Epidermal melanocyte (primary cell): ENCODE measurements around the gene PTBP2.
A peak's percentile ranks its signal among the peaks of the same experiment; 100 is the strongest.

Experiments
- DNase-seq: peaks from one replicate; pipeline ENCODE4 v3.0.0; 2011; ENCODE audit warnings: low spot score; ENCODE audit not compliant: insufficient read length

The PTBP2 gene, protein sequence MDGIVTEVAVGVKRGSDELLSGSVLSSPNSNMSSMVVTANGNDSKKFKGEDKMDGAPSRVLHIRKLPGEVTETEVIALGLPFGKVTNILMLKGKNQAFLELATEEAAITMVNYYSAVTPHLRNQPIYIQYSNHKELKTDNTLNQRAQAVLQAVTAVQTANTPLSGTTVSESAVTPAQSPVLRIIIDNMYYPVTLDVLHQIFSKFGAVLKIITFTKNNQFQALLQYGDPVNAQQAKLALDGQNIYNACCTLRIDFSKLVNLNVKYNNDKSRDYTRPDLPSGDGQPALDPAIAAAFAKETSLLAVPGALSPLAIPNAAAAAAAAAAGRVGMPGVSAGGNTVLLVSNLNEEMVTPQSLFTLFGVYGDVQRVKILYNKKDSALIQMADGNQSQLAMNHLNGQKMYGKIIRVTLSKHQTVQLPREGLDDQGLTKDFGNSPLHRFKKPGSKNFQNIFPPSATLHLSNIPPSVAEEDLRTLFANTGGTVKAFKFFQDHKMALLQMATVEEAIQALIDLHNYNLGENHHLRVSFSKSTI

DNA sequence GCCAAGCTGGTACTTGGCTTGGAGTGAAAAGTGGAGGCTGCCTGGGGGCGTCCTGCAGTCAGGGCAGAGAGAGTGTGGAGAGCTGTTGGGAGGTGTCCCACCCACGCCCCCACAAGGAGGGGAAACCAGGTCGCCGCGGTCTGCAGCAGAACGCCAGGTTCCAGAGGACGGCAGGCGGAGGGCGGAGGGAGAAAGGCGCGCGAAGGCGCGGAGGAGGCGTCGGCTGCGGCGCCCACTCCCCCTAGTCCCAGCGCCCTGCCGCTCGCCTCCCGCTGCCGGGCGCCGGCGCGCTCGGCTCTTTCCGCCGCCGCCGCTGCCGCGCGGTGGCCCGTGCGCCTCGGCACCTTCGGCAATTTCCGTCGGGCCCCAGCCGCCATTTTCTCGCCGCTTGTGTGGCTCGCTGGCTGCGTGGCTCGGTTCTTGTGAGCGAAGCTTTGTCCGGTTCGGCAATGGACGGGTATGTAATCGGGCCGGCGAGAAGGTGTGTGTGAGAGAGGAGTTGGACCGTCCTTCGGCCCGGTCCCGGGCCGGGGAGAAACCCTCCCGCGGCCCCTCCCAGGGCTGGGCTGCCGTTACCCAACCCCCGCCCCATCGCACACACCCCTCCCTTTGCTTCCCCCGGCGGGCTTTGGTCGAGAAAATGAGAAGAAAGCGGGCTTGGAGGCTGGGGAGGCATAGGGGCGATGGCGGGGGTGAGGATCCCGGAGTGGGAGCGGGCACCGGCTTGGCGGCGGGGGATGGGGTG lies at the start of gene PTBP2:
Gene PTBP2, plus strand, starts transcription at position 369 of the 745 bp plus-strand sequence. Its CDS starts 81 bp downstream, at position 450.
- DNase-seq = peak; percentile 68

DNA sequence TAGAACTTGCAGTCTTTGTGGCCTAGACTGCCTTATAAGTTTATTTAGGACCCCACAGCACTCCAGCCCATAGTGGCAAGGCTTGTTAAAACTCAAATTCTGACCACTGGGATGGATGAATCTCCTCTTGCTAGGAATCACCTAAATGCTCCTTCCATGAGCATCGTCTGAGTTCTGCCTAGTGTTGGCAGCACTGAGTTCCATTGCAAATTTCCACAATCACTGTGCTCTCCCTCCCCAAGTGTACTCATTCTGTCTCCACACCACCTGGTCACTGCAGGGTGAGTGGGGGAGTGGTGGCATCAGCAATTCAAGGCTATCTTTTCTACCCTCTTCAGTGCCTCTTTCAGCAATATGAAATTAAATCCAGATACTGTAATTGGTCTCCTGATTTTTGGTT lies 46.7 kb upstream of the PTBP2 start:
- DNase-seq = no peak

GRCh38 chr1:96682056-96682455 lies 39.5 kb upstream of the PTBP2 start:
- no peak for DNase-seq

DNA sequence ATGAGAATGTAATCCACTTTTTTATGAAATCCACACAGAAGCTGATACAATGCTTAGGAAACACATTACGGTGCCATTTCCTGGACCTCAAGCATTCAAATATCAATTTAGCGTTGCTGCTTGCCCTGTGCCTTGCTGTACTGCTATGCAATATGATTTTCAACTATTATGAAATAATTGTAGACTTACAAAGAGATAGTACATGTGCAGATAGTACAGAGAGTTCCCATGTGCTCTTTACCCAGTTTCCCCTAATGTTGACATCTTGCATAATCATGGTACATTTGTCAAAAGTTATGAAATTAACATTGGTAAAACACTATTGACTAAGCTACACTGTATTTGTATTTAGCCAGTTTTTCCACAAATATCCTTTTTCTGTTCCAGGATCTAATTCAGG lies 37.7 kb upstream of the PTBP2 start:
- DNase-seq = no peak

- no peak for DNase-seq
Observed at GRCh38 chr1:96684744-96685143, 36.8 kb upstream of the PTBP2 start.

- no peak for DNase-seq
Observed at GRCh38 chr1:96688767-96689166, 32.8 kb upstream of the PTBP2 start.

DNA sequence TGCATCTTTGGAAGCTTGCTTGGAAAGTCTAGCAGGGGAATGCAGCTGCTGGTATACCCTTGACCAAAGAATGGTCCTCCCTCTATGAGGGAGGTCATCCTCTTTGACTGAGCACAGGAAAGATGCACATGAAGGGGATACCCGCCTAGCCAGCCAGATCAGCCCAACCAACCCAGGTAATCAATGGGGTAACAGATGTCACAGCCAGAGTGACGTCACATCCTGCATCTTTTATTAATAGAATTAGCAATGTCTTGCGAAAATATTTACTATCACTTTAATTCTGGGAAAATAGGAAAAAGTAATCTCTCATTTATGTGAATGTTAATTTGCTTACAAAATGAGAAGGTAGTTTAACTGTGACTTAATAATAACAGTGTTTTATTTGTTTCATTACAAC lies 25.6 kb upstream of the PTBP2 start:
- no peak for DNase-seq

- no peak for DNase-seq
Observed at GRCh38 chr1:96698342-96698983, 23.1 kb upstream of the PTBP2 start.

GRCh38 chr1:96703186-96703585 lies 18.4 kb upstream of the PTBP2 start:
- DNase-seq = no peak

DNA sequence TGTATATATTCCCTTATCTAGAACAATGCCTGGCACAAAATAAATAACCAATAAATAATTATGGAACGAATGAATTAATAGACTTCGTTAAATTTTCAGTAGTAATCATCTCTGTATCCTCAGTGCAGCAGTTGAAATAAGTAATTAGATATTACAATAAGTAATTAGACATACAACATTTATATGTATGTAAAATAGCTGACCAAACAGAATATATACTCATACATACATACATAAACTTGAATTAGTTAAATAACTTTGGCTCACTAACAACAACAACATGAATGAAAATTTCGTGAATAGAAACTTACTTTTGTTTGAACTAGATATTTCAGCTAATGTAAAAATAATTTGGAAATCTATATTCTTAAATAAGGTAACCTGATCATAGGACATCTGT lies 14.6 kb upstream of the PTBP2 start:
- no peak for DNase-seq

DNA sequence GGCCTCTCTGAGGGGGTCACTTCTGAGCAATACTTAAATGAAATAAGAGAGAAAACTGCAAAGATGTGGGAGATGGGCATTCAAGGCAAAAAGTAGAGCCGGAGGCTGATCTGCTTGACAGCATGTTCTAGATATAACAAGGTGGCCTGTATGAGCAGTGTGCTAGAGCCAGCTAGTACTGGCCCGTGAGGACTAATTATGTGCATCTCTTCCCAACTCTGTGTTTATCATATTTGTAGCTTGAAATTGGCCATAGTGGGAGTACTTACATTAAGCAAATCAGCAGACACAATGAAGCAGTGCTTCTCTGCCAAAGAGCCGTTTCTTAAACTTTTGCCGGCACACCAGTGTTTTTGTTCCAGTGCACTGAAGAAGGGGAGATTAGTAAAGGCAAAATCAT lies 13.1 kb upstream of the PTBP2 start:
- DNase-seq = no peak

- no peak for DNase-seq
Observed at GRCh38 chr1:96710708-96711477, 10.7 kb upstream of the PTBP2 start.

DNA sequence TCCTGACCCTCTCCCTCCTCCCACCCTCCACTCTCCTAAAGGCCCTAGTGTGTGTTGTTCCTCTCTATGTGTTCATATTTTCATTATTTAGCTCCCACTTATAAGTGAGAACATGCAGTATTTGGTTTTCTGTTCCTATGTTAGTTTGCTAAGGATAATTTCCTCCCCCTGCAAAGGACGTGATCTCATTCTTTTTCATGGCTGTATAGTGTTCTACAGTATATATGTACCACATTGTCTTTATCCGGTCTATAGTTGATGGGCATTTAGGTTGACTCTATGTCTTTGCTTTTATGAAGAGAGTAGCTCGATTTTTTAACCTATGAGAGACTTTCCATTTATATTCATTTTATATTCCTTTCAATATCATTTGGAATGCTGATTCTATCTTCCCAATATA lies 7.9 kb upstream of the PTBP2 start:
- DNase-seq = no peak

- no peak for DNase-seq
Observed at GRCh38 chr1:96714881-96715280, 6.7 kb upstream of the PTBP2 start.

GRCh38 chr1:96715482-96715881 lies 6.1 kb upstream of the PTBP2 start:
- DNase-seq = no peak

DNA sequence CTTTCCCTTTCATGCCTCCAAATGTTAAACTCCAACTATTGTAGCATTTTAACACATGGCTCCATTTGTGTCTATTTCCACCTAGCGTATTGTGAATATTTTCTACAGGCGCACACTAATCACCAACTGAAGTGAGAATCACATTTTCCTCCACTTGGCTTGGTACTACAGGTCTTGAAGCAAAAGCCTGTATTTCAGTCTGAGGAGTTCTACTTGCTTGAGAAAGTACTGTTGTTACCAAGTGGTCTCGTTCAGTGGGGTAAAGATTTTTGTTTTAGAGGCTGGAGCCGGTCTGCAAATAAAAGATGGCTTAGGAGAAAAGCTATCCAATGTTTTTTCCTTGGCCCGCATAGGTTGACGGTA lies 550 bp upstream of the PTBP2 start:
- DNase-seq = peak; percentile 35

DNA sequence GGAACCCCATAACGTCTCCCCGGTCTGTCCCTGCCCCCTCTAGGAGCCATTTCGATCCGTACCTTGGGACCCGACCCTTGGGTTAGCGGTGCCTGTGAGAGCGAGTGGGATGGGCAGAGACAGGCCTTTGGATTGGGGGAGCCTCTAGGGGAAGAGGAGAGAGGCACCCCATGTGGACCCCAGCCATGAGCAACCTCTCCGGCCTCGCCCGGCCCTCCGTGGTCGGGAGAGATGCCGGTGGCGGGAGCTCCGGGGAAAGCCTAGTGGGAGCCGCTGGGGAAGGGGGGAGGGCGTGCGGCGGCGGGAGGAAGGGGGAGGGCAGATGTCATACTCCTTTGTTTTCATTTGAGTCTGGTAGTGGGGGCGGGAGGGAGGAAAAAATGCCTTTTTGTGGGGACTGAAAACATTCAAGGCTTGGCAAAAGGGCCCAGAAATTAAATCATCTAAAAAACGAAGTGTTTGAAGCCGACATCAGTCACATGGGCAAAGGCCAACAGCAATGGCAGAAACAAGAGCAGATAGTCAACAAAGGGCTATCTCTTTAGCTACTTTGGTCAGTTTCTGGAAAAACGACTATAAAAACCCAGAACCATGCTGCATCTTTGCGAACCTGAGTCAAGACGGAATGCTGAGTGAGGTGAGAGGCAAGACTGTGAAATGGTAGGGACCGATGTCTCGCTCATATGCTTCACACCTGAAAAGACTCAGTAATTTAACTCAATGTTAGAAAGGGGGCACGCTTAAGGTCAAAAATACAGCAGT lies 758 bp downstream of the PTBP2 start:
- peak; percentile 23 for DNase-seq

- no peak for DNase-seq
Observed at GRCh38 chr1:96722958-96723357, 1.4 kb downstream of the PTBP2 start.

DNA sequence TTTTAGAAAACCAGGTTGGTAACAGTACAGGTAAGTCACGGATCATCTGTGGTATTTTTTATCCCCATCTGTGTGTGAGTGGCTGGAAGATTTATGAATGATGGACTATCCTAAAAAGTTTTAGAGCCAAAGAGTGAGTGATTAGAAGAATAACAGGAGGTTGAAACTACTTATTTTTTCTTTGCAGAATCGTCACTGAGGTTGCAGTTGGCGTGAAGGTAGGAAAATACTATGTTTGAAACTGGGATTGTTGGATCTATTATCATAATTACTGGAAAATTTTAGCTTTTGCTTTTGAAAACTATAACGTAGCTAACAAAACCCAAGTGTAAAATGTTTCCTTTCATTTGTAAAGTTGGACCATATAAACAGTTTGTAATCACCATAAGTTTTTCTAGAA lies 1.8 kb downstream of the PTBP2 start:
- DNase-seq = no peak

DNA sequence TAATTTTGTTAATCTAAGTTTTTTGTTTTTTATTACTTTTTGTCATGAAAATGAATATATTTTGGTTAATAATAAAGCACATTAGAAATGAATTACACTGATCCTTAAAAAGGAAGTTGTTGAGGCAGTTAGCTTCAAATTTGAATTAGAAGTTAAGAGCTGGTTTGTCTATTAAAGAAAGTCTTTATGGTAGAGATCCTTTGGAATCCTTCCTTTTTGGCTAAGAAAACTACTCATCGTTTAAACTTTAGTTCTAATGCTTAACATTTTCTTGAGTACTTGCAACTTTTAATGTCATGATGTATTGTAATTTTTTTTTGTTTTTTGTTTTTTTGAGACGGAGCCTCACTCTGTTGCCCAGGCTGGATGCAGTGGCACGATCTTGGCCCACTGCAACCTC lies 2.4 kb downstream of the PTBP2 start:
- no peak for DNase-seq

DNA sequence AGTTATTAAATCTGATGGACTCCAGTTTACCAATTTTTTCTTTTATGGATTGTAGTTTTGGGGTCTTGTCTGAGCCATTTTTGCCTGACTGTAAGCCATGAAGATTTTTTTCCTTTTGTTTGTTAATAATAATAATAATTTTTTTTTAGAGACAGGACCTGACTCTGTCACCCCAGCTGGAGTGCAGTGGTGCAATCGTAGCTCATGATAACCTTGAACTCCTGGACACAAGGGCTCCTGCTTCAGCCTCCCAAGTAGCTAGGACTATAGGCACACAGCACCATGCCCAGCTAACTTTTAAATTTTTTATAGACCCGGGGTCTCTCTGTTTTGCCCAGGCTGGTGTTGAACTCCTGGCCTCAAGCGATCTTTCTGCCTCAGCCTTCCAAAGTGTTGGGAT lies 6.3 kb downstream of the PTBP2 start:
- no peak for DNase-seq
